ENCODE results near the gene CNDP1.

DNA sequence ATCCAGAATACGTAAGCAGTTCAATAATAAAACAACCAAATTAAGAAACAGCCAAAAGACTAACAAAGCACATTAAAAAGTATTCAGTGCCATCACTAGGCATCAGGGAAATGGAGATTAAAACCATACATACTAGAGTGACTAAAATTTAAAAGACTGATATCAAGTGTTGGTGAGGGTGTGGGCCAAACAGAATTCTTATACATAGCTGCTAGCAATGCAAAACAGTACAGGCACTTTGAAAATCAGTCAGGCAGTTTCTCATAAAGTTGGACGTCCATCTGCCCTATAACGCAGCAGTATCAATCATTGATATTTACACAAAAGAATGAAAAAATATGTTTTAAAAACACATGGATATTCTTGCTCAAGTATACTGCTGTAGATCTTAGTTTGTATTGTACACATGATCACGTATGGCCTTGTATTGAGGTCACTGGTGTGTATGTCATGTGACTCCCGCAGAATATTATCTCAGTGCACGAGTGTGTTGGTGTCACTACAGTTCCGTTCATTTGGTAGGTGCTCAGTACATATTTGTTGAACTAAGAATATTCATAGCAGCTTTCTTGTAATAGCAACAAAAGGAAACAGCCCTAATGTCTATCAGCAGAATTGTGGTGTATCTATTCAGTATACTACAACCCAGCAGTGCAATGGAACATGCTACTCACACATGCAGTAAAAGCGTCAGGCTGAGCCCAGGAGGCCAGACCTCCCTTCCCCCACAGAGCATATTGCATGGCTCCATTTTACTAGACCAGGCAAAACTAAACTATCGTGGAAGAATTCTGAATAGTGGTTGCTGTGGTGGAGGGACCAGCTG, 92.0 kb downstream of the CNDP1 start:
- TF ChIP-seq GATA2 (IDR thresholded peaks at IDR 0.05; ENCODE audit: low read depth, low read length) (no peak), GATA3 (IDR thresholded peaks at IDR 0.05; ENCODE audit: low read depth, low read length) (no peak)

Measured in SH-SY5Y (cell line).